ENCODE data around the gene ZNF20.
A peak's percentile ranks its signal among the peaks of the same experiment; 100 is the strongest.

Gene ZNF20

DNA sequence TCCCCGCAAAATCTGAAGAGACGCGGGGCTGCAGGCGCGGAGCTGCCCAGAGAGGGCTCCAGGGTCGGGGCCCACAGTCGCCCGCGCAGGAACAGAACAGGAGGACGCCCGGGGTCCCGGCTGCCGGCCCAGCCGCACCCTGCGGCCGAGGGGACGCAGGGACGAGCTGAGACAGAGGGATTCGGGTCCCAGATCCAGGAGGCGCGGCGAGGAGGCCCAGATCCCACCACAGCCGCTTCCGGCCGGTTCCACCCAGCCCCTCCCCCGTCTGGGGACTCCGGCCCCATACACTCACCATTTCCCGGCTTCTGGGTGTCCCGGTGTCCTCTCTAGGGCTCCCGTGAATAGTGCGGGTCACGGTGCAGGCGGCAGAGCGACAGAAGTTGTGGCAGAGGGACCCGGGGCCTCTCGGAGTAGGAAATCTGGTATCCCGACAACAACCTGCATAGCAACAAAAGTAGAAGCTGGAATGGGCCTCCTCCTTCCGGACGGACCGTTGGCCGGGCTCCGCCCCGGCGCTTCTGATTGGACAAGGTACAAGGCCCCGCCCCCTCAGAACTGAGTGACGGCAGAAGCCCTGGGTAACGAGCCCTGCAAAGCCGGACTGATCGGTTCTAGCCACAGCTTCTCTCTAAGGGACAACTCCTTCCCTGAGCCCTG, at the start of gene ZNF20:
Gene ZNF20 (minus strand): TSS at position 466 of the 660 bp plus-strand sequence. CDS start 168 bp downstream, at position 298.
- DNase-seq = peak; percentile 97

DNA sequence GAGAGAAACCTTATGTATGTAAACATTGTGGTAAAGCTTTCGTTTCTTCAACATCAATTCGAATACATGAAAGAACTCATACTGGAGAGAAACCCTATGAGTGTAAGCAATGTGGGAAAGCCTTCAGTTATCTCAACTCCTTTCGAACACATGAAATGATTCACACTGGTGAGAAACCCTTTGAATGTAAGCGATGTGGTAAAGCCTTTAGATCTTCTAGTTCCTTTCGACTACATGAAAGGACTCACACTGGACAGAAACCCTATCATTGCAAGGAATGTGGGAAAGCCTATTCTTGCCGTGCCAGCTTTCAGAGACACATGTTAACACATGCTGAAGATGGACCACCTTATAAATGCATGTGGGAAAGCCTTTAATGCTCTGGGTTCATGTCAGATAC, 47.5 kb upstream of the ZNF20 start:
- DNase-seq = no peak

DNA sequence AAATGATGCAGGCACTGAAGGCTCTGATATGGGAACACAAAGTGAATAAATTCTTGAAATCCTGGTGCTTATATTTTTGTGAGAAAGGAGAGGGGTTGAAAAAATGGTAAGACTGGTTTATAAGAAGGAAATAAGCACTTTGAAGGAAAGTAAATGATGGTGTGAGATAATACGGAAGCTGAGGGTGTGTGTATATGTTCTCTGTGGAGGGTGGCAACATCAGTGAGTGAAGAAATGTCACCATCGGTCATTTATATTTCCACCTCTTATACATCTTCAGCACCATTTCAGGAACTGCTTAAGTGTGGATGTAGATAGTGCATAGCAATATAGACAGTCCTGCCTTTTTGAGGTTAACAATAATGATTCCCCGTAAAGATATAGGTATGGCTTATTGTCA, 40.2 kb upstream of the ZNF20 start:
- no peak for DNase-seq

DNA sequence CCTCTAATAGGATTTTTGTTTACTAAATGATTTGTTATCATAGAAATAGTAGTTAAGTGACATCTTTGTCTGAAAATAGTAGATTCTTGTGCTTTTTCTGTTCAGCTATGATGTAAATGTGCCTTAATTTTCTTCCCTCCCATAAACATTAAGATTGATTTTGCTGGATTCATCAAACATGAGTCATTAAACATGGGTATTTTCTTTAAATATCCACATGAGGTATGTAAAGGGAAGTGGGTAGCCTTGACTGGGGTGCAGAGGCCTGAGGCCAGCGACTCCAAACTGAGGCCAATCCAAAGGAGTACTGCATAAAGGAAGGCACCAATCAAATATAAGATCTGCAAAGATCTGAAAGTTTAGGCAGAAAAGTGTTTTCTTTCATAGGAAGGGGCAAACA, 26.5 kb upstream of the ZNF20 start:
- no peak for DNase-seq

DNA sequence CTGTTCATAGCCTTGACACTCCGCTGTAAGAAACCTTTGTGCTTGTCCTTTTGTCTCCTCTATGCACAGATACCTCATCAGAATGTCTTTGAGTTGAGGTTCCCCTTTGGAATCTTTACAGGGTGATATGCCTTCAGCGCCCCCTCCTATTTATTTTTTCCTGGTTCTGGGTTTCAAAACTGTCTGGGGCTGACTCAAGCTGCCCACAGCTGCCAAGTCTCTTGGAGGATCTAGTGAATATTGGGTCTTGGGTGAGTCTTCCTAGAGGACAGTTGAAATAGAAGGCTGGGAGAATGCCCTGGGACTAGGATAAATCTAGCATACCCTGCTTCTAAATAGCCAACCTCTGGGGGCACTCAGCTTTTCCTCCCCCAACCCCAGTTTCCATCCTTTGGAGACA, 23.7 kb upstream of the ZNF20 start:
- DNase-seq = no peak

DNA sequence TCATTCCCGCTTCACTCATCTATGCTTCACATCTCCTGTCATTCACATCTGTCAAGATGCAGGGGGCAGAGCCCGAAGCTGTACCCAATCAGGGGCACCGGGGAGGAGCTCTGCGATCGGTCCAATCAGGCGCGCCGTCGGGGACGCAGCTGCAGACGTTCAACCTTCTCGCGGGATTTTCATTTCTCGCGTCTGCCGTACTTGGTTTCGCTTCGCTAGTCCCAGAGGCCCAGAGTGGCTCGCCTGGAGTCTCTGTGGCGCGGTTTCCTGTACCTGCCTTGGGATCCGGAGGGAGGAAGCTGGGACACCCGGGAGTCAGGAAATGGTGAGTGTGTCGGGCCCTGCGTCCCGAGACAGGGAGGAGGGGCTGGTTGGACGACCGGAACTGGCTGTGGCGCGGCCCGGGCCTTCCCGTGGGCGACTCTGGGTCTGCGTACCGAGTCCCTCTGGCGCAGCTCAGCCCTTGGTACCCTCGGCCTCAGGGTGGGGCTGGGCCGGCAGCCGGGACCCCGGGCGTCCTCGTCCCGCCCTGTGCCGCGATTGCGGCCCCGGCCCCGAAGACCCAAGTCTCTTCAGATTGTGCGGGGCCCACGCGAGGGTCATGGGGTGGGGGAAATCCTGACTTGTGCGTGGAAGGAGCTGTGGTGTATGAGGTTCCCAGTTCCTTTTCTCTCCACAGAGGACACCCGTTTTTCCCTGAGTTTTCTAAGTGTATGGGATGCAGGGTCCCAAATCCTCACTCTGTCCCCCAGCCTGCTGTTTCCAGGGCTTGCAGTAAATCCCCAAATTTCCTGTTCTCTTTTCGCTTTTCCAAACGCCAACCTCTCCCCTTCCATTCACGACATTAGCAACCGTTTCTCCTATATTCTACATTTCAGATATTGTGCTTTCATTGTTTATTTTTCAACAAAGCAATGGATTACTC, 23.0 kb upstream of the ZNF20 start, which contains the start of gene ZNF136:
Gene ZNF136 (plus strand): TSS at position 215 of the 925 bp plus-strand sequence. CDS start 108 bp downstream, at position 323.
- peak; percentile 97 for DNase-seq

DNA sequence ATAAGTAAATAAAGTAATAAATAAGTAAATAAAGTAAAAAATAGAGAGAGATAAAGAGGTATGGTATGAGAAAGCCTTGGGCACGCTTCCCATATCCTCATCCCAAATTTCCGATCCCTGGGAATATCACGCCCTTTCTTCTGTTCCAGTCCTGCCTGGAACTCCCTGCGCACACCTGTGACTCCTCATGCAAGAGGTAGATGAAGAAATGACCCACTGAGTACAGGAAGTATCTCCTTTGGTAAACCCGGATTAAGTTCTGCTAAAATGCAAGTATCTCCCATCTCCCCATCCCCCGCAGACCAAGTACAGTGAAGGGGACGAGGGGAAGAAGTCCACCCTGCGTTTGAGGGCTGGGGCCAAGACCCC, 22.3 kb upstream of the ZNF20 start:
- no peak for DNase-seq

DNA sequence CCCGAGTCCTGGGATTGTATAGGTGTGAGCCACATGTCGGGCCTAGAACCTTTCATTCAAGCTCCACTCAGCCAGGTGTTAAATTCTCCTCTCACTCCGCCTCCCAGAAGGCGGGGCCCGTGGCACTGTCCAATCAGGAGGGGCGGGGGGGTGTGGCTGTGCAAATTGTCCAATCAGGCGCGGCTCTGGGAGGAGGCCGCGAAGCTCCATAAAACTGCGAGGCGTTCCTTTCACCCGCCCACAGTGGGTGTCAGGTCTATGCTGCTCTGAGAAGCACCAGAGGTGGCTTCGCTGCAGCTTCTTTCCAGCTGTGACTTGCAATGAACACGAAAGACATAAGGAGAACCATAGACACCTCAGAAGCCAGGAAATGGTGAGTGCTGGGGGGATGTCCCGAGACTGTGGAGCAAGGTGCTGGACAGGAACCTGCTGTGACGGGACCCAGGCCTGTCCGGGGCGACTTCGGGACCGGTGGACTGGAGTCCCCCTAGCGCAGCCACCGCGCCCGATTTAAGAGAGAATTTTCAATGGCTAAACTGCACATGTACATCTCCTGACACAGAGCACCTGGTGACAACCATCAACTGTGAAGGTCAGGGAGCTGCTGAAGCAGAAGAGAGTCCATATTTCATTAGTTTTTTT, 19.7 kb upstream of the ZNF20 start:
- no peak for DNase-seq

DNA sequence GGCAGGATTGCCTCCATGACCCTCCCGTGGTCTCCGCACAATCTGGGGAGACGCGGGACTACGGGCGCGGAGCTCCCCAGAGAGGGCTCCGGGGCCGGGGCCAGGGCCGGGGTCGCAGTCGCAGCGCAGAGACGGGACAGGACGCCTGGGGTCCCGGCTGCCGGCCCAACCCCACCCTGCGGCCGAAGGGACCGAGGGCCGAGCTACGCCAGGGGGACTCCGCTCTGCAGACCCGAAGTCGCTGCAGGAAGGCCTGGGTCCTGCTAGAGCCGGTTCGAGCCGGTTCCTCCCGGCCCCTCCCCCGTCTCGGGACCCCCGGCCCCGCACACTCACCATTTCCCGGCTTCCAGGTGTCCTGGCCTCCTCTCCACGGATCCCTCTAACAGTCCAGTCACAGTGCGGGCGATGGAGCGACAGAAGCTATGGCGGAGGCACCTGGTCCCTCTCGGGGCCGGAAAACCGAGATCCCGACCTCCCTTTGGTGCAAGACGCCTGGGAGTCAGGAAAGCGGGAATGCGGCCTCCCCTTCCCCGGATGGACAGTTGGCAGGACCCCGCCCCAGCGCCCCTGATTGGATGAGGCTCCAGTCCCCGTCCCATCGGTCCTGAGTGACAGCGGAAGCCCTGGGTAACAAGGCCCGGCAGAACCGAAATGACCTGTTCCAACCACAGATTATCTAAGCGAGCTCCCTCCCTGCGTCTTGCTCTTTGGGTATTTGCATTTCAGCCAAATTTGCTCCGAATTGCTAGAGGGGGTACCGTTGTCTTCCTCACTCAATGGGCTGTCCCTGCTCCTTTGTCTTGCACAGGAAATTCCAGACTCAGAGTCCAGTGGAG, 16.3 kb upstream of the ZNF20 start, which contains the start of gene ZNF625:
Gene ZNF625 (minus strand): TSS at position 512 of the 836 bp plus-strand sequence. CDS start 176 bp downstream, at position 336.
- DNase-seq = peak; percentile 98

DNA sequence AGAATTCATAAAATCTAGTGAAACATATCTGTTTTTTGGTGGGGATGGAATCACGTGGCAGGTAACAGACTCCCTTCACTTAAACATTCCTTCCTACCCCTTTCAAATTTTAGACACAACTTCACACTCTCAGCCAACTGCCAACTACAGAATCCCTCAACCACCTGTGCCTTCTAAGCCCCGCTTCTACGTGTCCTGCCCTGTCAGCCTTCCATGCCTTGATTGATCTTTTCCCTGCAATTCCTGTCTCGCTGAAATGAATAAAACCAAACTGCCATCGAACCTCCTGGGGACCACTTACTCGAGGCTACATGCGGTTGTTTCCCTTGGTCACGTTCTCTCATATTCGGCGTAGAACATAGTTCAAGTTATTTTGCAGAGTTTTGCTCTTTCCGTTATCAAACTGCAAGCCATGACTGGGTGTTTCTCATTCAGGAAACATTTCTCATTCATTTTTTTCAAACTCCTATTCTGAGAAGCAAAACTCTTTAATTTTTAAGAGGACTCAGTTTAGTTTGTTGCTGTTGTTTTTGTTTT, 15.2 kb upstream of the ZNF20 start:
- DNase-seq = no peak

DNA sequence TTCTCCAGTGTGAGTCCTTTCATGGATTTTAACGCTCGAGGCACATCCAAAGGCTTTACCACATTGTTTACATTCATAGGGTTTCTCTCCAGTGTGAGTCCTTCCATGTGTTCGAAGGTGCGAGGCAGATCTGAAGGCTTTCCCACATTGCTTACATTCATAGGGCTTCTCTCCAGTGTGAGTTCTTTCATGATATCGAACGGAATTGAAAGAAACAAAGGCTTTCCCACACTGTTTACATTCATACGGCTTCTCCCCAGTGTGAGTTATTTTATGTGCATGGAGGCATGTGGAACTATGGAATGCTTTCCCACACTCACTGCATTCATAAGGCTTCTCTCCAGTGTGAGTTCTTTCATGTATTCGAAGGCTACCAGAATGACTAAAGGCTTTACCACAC, 5.2 kb upstream of the ZNF20 start:
- DNase-seq = no peak

DNA sequence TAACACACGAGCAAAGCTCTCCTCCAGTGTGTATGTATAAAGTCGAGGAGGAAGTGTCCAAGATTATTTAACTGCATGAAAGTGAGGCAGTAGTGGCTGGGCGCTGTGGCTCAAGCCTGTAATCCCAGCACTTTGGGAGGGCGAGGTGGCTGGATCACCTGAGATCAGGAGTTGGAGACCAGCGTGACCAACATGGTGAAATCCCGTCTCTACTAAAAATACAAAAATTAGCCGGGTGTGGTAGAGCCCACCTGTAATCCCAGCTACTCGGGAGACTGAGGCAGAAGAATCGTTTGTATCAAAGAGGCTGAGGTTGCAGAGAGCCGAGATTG, 1.2 kb upstream of the ZNF20 start:
- no peak for DNase-seq

DNA sequence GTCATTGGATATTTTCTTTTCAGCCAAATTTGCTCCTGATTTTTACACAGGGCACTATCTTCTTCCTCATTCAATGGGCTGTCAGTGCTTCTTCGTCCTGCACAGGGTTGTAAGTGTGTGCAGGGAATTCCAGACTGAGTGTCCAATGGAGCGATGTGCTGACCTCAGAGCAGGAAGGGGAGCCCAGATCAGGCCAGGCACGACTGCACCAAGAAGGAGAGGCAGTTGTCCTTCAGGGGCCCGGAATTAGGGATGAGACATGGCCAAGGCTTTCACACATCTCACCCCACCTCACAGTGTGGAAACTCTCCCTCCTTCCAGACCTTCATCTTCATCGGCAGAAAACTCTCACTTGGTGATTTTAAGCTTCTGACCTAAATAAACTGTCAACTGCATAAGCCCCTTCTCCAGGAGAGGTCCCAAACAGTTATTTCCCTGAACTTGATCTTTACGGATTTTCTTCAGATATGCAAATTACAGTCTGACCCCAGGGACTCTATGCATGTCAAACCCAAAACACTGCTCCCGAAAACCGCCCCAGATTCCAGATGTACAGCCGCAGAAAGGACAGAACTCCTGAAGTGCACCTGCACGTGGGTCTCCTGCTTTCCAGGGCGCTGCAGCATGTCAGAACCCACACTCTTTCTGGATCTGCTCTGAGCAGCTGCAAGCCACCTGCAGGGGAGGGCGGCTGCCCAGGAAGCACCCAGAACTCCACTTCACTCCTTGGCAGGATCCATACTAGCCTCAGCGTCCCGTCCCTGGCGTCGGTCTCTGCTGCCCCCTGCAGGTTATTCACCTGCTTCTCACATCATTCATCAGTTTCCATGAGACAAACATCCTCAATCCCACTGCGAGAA, 625 bp upstream of the ZNF20 start:
- peak; percentile 90 for DNase-seq

DNA sequence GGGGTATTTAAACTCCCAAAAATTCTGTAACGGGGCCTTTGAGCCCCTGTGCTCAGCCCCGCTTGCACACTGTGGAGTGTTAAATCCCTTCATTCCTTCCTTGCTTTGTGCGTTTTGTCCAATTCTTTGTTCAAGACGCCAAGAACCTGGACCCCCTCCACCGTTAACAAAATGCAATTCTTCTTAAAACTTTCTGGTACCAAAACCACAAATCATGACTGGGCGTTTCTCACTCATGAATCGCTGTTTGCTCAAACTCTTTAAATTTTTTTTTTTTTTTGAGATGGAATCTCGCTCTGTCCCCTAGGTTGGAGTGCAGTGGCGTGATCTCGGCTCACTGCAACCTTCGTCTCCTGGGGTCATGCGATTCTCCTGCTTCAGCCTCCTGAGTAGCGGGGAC, 881 bp downstream of the ZNF20 start:
- no peak for DNase-seq

DNA sequence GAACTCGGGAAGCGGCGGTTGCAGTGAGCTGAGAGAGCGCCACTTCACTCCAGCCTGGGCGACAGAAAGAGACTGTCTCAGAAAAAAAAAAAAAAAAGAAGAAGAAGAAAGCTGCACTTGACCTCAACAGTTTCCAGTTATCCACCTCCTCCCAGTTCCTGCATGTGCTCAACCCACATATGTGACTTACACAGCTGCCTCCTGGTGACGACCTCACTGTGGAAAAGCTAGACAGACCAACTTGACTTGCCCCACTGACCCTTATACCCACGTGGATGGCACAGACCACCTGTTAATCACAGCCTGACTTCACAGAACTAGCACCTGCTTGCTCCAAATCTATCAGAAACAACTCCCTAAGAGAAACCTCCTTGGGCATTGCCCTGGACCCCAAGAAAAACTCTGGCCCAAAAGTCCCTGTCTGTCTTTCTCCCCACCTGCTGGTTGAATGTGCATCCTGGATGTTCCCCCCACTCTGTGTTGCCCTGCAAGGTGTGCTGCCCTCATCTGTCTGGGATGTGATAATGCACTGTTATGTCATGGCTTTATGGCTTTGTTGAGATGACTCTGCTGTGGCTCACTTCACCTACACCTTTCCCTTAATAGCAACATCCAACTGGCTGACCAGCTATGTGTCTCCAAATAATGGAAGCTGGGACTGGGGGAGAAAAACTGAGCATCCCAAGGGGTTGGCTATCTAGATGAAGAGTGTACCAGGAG, 2.8 kb downstream of the ZNF20 start:
- DNase-seq = peak; percentile 40

DNA sequence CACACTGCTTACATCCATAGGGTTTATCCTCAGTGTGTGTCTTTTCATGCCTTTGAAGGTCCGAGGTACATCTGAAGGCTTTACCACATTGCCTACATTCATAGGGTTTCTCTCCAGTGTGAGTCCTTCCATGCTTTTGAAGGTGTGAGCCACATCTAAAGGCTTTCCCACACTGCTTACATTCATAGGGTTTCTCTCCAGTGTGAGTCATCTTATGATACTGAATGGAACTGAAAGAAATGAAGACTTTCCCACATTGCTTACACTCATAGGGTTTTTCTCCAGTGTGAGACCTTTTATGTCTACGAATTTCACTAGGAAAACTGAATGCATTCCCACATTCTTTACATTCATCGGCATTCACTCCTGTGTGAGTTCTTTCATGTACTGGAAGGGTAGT, 7.1 kb downstream of the ZNF20 start:
- DNase-seq = no peak

DNA sequence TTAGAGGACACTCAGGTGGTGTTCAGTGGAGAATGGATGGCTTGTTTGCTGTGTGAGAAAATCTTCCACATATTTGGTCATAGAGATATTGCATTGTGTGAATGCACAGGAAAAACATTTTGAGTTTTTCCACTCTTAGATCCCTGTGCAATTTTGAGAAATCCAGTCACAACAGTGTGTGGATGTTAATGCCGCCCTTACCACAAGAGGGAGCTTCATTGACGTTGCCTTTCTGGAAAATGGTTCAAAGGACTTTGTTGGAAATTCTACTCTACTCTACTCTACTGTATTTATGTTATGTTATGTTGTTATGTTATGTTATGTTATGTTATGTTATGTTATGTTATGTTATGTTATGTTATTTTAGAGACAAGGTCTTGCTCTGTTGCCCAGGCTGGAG, 13.4 kb downstream of the ZNF20 start:
- DNase-seq = peak; percentile 8

DNA sequence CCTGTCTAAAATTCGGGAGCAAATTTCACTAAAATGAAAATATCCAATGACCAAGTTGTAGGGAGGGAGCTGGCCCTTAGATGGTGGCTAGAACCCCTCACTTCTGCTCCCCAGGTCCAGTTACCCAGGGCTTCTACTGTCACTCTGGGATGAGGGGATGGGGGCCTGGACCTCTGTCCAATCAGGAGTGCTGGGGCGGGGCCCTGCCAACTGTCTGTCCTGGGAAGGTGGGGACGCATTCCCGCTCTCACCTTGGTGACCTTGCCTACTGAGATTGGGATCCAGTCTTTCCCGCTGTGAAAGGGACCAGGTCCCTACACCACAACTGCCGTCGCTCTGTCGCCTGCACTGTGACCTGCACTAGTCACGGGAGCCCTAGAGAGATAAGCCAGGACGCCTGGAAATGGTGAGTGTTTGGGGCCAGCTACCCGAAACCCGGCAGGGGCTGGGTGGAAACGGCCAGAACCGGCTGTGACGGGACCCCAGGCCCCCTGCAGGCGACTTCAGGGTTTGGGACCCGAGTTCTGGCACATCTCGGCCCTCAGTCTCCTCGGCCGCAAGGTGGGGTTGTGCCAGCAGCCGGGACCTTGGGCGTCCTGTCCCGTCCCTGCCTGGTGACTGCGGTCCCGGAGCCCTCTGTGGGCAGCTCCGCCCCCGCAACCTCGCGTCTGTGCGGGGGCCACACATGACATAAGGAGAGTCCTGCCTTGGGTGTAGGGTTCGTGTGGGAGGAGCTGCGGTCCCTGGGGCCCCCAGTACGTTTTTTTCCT, 22.8 kb downstream of the ZNF20 start:
- no peak for DNase-seq

DNA sequence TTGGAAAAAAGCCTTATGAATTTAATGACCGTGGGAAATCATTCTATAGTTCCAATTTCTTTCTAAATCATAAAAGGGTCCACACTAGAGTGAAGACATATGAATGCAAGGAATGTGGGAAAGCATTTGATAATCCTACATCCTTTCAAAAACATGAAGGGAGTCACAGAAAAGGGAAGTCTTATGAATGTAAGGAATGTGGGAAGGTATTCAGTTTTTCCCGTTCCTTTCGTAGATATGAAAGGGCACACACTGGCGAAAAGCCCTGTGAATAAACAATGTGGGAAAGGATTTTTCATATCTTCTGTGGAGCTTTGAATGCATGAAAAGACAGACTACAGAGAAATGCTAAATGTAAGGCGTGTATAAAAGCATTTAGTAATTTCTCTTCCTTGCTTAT, 27.0 kb downstream of the ZNF20 start:
- DNase-seq = no peak

DNA sequence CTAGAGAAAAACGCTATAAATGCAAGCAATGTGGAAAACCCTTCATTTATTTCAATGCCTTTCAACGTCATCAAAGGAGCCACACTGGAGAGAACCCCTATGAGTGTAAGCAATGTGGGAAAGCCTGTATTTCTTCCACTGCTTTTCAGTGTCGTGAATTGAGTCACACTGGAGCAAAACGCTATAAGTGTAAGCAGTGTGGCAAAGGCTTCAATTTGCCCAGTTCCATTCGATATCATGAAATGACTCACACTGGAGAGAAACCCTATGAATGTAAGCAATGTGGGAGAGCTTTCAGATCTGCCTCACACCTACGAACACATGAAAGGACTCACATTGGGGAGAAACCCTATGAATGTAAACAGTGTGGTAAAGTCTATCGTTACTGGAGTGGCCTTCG, 27.4 kb downstream of the ZNF20 start:
- DNase-seq = no peak

Measured in NCI-H146 (cell line).